HG03135 (cell line): ENCODE measurements around the gene TMEM253.

Source experiments
- ATAC-seq: cut with Tn5 transposase; IDR thresholded peaks from one replicate; pipeline ENCODE4 v1.9.1; 2021; ENCODE audit warnings: mild to moderate bottlenecking, moderate library complexity; ENCODE audit not compliant: unreplicated experiment

Gene TMEM253

GRCh38 chr14:21100931-21101330 lies at the start of gene TMEM253:
Gene TMEM253, plus strand, starts transcription at chr14:21101066. Its CDS starts 278 bp downstream, at chr14:21101344.
- no peak for ATAC-seq

GRCh38 chr14:21053184-21054122 lies 47.4 kb upstream of the TMEM253 start:
- ATAC-seq = no peak

- ATAC-seq = no peak
Measured at GRCh38 chr14:21054123-21054767, 46.6 kb upstream of the TMEM253 start.

GRCh38 chr14:21054768-21055145 lies 46.1 kb upstream of the TMEM253 start:
- ATAC-seq = no peak

- ATAC-seq = no peak
Measured at GRCh38 chr14:21055432-21056117, 45.3 kb upstream of the TMEM253 start.

- no peak for ATAC-seq
Measured at GRCh38 chr14:21056520-21057163, 44.2 kb upstream of the TMEM253 start.

- ATAC-seq = no peak
Measured at GRCh38 chr14:21057803-21058675, 42.8 kb upstream of the TMEM253 start, which contains the start of gene RNASE8. Gene RNASE8, plus strand, starts transcription at chr14:21057822. Its CDS starts 71 bp downstream, at chr14:21057893.

- ATAC-seq = no peak
Measured at GRCh38 chr14:21058903-21059302, 42.0 kb upstream of the TMEM253 start.

GRCh38 chr14:21059842-21060613 lies 40.8 kb upstream of the TMEM253 start:
- no peak for ATAC-seq

GRCh38 chr14:21060614-21061346 lies 40.1 kb upstream of the TMEM253 start:
- no peak for ATAC-seq

- ATAC-seq = no peak
Measured at GRCh38 chr14:21061347-21061668, 39.6 kb upstream of the TMEM253 start.

GRCh38 chr14:21063479-21063878 lies 37.4 kb upstream of the TMEM253 start:
- no peak for ATAC-seq

- no peak for ATAC-seq
Measured at GRCh38 chr14:21066882-21067502, 33.9 kb upstream of the TMEM253 start.

- ATAC-seq = no peak
Measured at GRCh38 chr14:21068521-21069387, 32.1 kb upstream of the TMEM253 start.

GRCh38 chr14:21069388-21070082 lies 31.3 kb upstream of the TMEM253 start:
- no peak for ATAC-seq

GRCh38 chr14:21070083-21070609 lies 30.7 kb upstream of the TMEM253 start, which contains the start of gene ARHGEF40:
Gene ARHGEF40, plus strand, starts transcription at chr14:21070304. Its CDS starts 93 bp downstream, at chr14:21070397.
- ATAC-seq = no peak
